Stimulated activated CD4-positive, alpha-beta T cell treated with anti-CD3 and anti-CD28 coated beads, Interleukin-4, amount 100 ng/mL, for 48 hours (primary cell): ENCODE results near the gene NSD1.
A peak's percentile ranks its signal among the peaks of the same experiment; 100 is the strongest.
"Not testable (repeated sequence)": the region's sequence is repeated elsewhere in the genome, so short reads cannot be mapped to it uniquely, and the experiment has no call there.

Experiments used
- DNase-seq, 2 donors: peaks; one replicate each; pipeline ENCODE4 v3.0.0-alpha.2; 2020; ENCODE audit warnings: low read depth in 2 of 2

Gene NSD1

DNA sequence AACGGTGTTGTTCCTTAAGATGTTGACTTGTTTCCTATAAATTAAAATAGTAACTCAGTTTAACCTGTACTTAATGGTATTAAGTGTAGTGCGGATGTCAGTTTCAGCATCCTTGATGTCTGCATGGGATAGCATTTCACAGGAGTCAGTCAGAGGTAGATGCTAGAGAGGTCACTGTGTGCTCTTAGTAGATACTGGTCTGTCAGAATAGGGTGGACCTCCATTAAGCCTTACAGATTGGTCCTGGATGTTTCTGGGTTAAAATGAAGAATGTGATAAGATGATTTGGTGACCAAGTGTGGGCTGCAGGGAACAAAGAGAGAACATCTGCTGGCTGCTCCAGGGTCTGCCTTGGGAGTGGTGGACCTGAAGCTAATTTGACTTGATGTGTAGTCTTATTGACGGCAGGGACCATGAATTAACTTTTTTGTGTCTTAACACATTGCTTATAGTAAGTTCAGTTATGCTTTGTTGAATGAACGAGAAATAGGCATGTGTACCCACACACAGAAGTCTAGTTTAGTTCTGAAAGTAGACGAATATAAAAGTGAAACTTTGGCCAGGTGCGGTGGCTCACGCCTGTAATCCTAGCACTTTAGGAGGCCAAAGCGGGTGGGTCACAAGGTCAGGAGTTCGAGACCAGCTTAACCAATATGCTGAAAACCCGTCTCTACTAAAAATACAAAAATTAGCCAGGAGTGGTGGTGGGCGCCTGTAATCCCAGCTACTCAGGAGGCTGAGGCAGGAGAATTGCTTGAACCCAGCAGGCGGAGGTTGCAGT lies 157.4 kb downstream of the NSD1 start:
- DNase-seq, result no peak

GRCh38 chr5:177291735-177292134 lies 158.2 kb downstream of the NSD1 start:
- no peak for DNase-seq

GRCh38 chr5:177293819-177294581 lies 160.4 kb downstream of the NSD1 start:
- no peak for DNase-seq

GRCh38 chr5:177294632-177295031 lies 161.1 kb downstream of the NSD1 start:
- no peak for DNase-seq

DNA sequence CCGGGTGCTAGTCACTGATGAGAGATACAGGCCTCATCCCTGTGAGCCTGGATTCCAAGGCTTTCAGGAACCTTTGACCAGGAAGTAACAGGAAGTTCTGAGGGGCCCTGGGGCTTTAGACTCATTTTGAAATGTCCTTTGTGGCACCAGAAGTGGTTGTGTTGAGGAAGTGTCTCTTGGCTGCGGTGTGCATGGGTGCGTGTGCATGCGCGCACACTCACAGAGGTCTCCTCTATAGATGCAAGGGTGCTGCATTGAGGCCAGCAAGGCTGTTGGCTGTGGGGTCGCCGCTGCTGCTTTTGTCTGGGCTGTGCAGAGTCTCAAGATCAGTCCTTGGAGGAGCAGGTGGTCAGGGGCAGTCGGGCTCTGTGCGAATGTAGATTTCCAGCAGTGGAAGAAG lies 162.4 kb downstream of the NSD1 start:
- DNase-seq, result no peak

- DNase-seq, result no peak
Measured at GRCh38 chr5:177296581-177296980, 163.0 kb downstream of the NSD1 start.

DNA sequence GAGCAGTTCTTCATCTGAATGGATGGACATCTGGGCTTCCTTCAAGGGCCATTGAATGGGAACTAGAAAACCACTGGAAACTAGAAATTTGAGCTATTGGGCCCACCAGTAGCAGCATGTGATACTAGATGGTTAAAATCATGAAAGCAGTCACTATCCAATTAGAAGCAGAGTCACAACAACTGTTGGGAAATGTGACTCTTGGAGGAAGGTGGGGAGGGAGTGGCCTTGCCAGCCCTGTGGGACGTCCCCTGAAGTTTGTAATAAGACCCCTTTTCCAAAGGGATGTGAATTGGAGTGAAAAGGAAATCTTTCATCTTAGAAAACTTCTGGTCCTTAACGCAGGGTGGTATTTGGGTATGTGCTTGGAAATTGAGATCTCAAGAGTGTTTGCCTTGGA lies 164.3 kb downstream of the NSD1 start:
- DNase-seq, result no peak

GRCh38 chr5:177299697-177300096 lies 166.1 kb downstream of the NSD1 start:
- DNase-seq, result no peak

GRCh38 chr5:177300236-177300880 lies 166.8 kb downstream of the NSD1 start:
- no peak for DNase-seq

- DNase-seq, result no peak
Measured at GRCh38 chr5:177300951-177301350, 167.4 kb downstream of the NSD1 start.

DNA sequence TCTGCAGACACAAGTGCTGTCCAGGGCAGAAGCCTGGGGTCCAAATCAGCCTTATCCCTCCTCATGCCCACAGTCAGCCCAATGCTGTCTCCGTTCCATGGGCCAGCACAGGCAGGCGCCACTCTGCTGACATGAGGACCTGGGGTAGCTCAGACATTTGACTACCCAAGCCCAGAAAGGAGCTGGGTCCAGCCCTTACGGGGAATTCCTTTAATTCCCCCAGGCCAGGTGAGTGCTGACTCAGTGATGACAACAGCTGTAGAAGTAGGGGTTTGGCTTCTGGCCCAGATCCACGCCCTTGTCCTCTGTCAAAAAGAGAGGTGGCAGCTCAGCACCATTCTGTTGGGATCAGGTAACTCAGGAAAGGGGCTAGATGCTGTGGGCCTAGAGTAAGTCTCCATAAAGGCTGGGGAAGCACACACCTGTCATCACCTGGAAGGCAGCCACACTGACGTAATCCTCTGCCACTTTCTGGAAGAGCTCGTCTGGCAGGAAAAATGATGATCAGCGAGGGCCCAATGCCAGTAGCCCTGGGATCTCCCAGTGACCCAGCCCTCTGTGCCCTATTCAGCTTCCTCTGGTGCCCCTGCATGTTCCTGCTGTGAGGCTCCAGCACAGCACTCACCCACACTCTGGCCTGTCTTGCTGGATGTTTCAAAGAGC lies 168.1 kb downstream of the NSD1 start:
- DNase-seq, result no peak

GRCh38 chr5:177302354-177303110 lies 169.0 kb downstream of the NSD1 start:
- no peak for DNase-seq

GRCh38 chr5:177303121-177303924 lies 169.8 kb downstream of the NSD1 start, which contains the start of the genes PRELID1 and RAB24:
Gene PRELID1 (plus strand): TSS chr5:177303799. CDS start chr5:177303986, 187 bp downstream.
Gene RAB24 (minus strand): TSS chr5:177303719. CDS start chr5:177303288, 431 bp downstream.
- DNase-seq, result peak; percentile 88 to 90

- DNase-seq, result no peak
Measured at GRCh38 chr5:177303925-177304391, 170.4 kb downstream of the NSD1 start.

- no peak for DNase-seq
Measured at GRCh38 chr5:177304392-177305119, 171.0 kb downstream of the NSD1 start.

GRCh38 chr5:177306103-177306640 lies 172.6 kb downstream of the NSD1 start:
- DNase-seq, result not testable (repeated sequence)

DNA sequence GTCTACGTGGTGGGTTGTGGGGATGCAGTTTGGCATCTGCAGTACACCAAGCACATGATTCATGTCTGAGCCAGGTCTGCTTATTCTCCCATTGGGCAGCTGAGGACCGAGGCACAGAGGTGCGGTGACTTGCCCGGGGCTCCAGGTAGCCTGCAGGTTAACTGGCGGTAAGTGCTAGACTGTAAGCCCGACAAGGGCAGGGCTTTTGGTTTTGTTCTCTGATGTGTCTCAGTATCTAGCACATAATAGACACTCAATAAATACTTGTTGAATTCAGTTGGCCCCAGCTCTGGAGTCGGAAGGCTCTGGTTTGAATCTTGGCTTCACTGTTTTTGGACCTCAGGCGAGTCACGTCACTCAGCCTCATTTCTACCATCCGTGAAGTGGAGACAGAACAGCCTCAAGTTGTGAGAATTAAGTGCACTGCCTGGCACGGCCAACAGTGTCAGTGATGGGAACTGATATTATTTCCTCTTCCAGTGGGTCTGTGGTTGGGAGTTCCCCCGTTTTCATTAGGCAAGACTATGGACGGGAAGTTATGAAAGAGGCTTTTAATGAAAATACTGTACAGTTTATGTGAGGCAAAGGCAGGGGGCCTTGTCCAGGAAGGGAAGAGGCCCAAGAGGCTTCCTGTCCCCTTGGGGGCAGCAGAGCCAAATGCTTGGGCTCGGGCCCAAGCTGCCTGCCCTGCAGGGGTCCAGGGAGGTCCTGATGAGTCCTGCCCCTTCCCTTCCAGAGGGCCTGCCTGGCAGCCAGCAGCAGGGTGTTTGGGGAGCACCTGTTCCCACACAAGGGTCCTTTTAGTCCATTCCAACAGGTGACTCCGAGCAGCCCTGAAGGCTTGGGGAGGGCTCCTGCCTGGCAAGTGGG lies 173.3 kb downstream of the NSD1 start:
- DNase-seq, result no peak
